ENCODE results near the gene CPSF2.

The CPSF2 gene

DNA sequence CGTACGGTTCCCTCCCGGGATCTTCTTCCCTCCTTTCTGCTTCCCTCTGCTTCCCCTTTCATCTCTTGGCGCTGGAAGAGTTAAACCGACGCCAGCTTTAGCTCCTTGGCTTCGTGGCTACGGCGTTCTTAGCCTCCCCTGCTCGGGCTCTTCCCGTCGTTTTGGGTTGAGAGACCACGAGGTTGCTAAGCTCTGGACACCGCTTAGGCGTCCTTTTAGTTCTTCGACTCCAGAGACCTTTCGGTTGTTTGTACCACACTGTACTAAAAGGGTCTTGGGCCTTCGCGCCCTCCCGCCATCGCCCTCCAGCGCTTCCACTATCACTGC is 545 bp downstream of the CPSF2 start:
- H3K4me3 ChIP-seq (ENCODE audit: low read depth, low read length) = peak overlapping the region; percentile 98
- DNase-seq (ENCODE audit: low read depth) = peak; percentile 50
- TF ChIP-seq, protein P1, sequence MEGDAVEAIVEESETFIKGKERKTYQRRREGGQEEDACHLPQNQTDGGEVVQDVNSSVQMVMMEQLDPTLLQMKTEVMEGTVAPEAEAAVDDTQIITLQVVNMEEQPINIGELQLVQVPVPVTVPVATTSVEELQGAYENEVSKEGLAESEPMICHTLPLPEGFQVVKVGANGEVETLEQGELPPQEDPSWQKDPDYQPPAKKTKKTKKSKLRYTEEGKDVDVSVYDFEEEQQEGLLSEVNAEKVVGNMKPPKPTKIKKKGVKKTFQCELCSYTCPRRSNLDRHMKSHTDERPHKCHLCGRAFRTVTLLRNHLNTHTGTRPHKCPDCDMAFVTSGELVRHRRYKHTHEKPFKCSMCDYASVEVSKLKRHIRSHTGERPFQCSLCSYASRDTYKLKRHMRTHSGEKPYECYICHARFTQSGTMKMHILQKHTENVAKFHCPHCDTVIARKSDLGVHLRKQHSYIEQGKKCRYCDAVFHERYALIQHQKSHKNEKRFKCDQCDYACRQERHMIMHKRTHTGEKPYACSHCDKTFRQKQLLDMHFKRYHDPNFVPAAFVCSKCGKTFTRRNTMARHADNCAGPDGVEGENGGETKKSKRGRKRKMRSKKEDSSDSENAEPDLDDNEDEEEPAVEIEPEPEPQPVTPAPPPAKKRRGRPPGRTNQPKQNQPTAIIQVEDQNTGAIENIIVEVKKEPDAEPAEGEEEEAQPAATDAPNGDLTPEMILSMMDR (conservative IDR thresholded peaks at IDR 0.05; ENCODE audit: low read depth, low read length) = no peak

GRCh38 chr14:92122761-92123160 is 992 bp downstream of the CPSF2 start:
- peak; percentile 12 for DNase-seq (ENCODE audit: low read depth)
- TF ChIP-seq, protein P1 (conservative IDR thresholded peaks at IDR 0.05; ENCODE audit: low read depth, low read length) = no peak
- H3K4me3 ChIP-seq (ENCODE audit: low read depth, low read length) = peak overlapping the region; percentile 98

DNA sequence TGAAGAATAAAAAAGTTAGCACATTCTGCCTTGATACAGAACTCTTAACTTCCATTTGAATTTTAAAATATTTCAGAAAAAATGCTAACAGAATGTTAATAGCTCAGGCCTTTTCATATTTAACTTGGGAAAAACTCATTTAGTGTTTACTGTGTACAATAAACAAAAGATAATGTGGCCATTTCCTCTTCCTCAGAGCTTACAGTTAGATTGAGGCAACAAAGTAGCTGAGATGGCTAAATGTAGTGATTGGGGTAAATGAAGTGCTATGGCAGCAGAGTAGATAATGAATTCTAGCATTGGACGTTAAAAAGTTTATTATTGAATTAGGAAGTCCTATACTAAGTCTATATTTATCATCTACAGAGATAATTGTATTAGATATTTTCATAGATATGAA is 12.7 kb downstream of the CPSF2 start:
- no peak for DNase-seq (ENCODE audit: low read depth)
- TF ChIP-seq, protein P1 (conservative IDR thresholded peaks at IDR 0.05; ENCODE audit: low read depth, low read length) = no peak
- no peak overlapping the region for H3K4me3 ChIP-seq (ENCODE audit: low read depth, low read length)

- no peak overlapping the region for H3K4me3 ChIP-seq (ENCODE audit: low read depth, low read length)
- TF ChIP-seq, protein P1 (conservative IDR thresholded peaks at IDR 0.05; ENCODE audit: low read depth, low read length) = peak; percentile 68
- peak; percentile 77 for DNase-seq (ENCODE audit: low read depth)
These were observed 13.5 kb downstream of the CPSF2 start for GRCh38 chr14:92135269-92135668.

DNA sequence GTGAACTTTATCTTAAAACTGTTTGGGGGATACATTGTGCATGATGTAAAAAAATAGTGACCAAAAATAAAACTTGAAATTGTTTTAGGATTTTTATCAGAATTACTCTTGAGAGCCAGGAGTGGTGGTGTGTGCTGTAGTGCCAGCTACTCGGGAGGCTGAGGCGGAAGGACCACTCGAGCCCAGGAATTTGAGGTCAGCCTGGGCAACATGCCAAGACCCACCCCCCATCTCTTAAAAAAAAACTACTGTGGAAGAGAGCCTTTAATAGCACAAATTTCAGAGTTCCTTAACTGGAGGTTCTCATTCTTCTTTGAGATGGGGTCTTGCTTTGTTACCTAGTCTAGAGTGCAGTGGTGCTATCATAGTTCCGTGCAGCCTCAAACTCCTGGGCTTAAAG is 21.5 kb downstream of the CPSF2 start:
- DNase-seq (ENCODE audit: low read depth) = peak; percentile 16
- TF ChIP-seq, protein P1 (conservative IDR thresholded peaks at IDR 0.05; ENCODE audit: low read depth, low read length) = no peak
- H3K4me3 ChIP-seq (ENCODE audit: low read depth, low read length) = no peak overlapping the region

DNA sequence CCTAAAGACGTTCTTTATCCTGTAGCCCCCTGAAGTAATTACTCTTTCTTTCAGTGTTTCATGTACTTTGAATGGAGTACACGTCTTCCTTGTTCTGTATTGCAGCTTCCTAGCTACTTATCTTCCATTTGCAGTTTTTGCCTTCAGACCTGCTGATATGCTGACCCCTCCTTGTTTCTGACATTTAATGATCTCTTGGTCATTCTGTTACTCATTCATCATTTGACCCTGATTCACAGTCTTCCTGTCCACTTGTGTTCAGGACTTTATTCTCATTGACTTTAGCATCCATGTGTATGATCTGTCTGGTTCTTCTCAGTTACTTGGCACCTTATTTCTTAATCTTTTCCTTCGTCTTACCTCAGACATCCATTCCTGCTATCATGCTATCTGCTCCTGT is 22.2 kb downstream of the CPSF2 start:
- peak; percentile 3 for DNase-seq (ENCODE audit: low read depth)
- TF ChIP-seq, protein P1 (conservative IDR thresholded peaks at IDR 0.05; ENCODE audit: low read depth, low read length) = no peak
- H3K4me3 ChIP-seq (ENCODE audit: low read depth, low read length) = no peak overlapping the region

- TF ChIP-seq, protein P1 (conservative IDR thresholded peaks at IDR 0.05; ENCODE audit: low read depth, low read length) = no peak
- DNase-seq (ENCODE audit: low read depth) = peak; percentile 83
- H3K4me3 ChIP-seq (ENCODE audit: low read depth, low read length) = no peak overlapping the region
These were observed 22.9 kb downstream of the CPSF2 start for GRCh38 chr14:92144708-92145107.

Data from choroid plexus epithelial cell (primary cell).